MM.1S (cell line): ENCODE measurements around the gene TTC7B.

Source experiments
- EZH2 ChIP-seq: fragments of 300-600 bp; sonication (generic); optimal IDR thresholded peaks from 2 replicates; pipeline ENCODE3; 2017; ENCODE audit warnings: low read depth, mild to moderate bottlenecking, antibody characterized with exemption, low read length, mixed read lengths
- EZH2phosphoT487 ChIP-seq: fragments of 300-600 bp; sonication (generic); IDR thresholded peaks from 2 replicates; pipeline ENCODE4 v1.6.1; 2018; ENCODE audit warnings: antibody characterized with exemption, low read length
- TF ChIP-seq, protein P1 (sequence below): fragments of 300-600 bp; sonication (generic); IDR thresholded peaks from 2 replicates; pipeline ENCODE4 v1.5.1; 2016; ENCODE audit warnings: antibody characterized with exemption, low read length, mixed read lengths

- TF ChIP-seq, protein P1, sequence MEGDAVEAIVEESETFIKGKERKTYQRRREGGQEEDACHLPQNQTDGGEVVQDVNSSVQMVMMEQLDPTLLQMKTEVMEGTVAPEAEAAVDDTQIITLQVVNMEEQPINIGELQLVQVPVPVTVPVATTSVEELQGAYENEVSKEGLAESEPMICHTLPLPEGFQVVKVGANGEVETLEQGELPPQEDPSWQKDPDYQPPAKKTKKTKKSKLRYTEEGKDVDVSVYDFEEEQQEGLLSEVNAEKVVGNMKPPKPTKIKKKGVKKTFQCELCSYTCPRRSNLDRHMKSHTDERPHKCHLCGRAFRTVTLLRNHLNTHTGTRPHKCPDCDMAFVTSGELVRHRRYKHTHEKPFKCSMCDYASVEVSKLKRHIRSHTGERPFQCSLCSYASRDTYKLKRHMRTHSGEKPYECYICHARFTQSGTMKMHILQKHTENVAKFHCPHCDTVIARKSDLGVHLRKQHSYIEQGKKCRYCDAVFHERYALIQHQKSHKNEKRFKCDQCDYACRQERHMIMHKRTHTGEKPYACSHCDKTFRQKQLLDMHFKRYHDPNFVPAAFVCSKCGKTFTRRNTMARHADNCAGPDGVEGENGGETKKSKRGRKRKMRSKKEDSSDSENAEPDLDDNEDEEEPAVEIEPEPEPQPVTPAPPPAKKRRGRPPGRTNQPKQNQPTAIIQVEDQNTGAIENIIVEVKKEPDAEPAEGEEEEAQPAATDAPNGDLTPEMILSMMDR = no peak
- TF ChIP-seq EZH2 = no peak
- no peak for TF ChIP-seq EZH2phosphoT487
Measured at GRCh38 chr14:90534838-90535555, 281.2 kb downstream of the TTC7B start.
